Mesothelial cell of epicardium (in vitro differentiated cells): ENCODE data around the gene TMX3. TPM values are rescaled to one million over a fixed set of nuclear protein-coding genes. Genes with fewer than 3 reads are reported as not detected.

ENCODE experiments used
- DNase-seq, 2 experiments: peaks; one replicate each; pipeline ENCODE4 v3.0.0; 2021; ENCODE audit warnings: low spot score in 2 of 2; ENCODE audit not compliant: unreplicated experiment in 2 of 2
- H3K27ac Mint-ChIP-seq: 2 replicates; pipeline ENCODE4 v1.8.0; 2021; ENCODE audit warnings: mixed read lengths
- H3K27me3 Mint-ChIP-seq: 2 replicates; pipeline ENCODE4 v1.8.0; 2021; ENCODE audit warnings: low read depth, mixed read lengths
- H3K36me3 Mint-ChIP-seq: 2 replicates; pipeline ENCODE4 v1.8.0; 2021; ENCODE audit warnings: mixed read lengths
- H3K4me1 Mint-ChIP-seq: 2 replicates; pipeline ENCODE4 v1.8.0; 2021; ENCODE audit warnings: mixed read lengths
- H3K4me3 Mint-ChIP-seq: 2 replicates; pipeline ENCODE4 v1.8.0; 2021; ENCODE audit warnings: mild to moderate bottlenecking, moderate library complexity, mixed read lengths
- H3K9me3 Mint-ChIP-seq: 2 replicates; pipeline ENCODE4 v1.8.0; 2021; ENCODE audit warnings: mixed read lengths
- CTCF ChIP-seq: fragments of 200-600 bp; sonication (generic); IDR thresholded peaks from one replicate; pipeline ENCODE4 v1.5.0; 2021; ENCODE audit warnings: antibody characterized with exemption; ENCODE audit not compliant: unreplicated experiment
- total RNA-seq: library from RNA; stranded (reverse); gene quantifications from 3 replicates; pipeline ENCODE4 v1.2.1, GENCODE V29; 2021

The TMX3 gene
- total RNA-seq, 1 donor from 2014 or later, result 51.1 TPM

- no peak overlapping the region for H3K4me3 Mint-ChIP-seq
- no peaks in the 10 kb centered on the region for H3K4me1 Mint-ChIP-seq
- no peaks in the 10 kb centered on the region for H3K9me3 Mint-ChIP-seq
- no peaks in the 10 kb centered on the region for H3K27me3 Mint-ChIP-seq
- H3K27ac Mint-ChIP-seq, result no peak overlapping the region
- DNase-seq, result no peak
- TF ChIP-seq CTCF, result no peak
- H3K36me3 Mint-ChIP-seq, result peaks cover 3% of the 10 kb centered on the region
These were observed 8.6 kb upstream of the TMX3 start for GRCh38 chr18:68723539-68723938.

GRCh38 chr18:68722821-68723220 lies 7.9 kb upstream of the TMX3 start:
- peaks cover 3% of the 10 kb centered on the region for H3K36me3 Mint-ChIP-seq
- DNase-seq, result no peak
- H3K4me3 Mint-ChIP-seq, result no peak overlapping the region
- no peaks in the 10 kb centered on the region for H3K4me1 Mint-ChIP-seq
- no peaks in the 10 kb centered on the region for H3K27me3 Mint-ChIP-seq
- H3K27ac Mint-ChIP-seq, result no peak overlapping the region
- TF ChIP-seq CTCF, result no peak
- H3K9me3 Mint-ChIP-seq, result no peaks in the 10 kb centered on the region

- no peaks in the 10 kb centered on the region for H3K9me3 Mint-ChIP-seq
- H3K27ac Mint-ChIP-seq, result no peak overlapping the region
- no peak for TF ChIP-seq CTCF
- no peaks in the 10 kb centered on the region for H3K4me1 Mint-ChIP-seq
- H3K4me3 Mint-ChIP-seq, result no peak overlapping the region
- DNase-seq, result no peak
- H3K36me3 Mint-ChIP-seq, result peaks cover 3% of the 10 kb centered on the region
- H3K27me3 Mint-ChIP-seq, result no peaks in the 10 kb centered on the region
These were observed 7.0 kb upstream of the TMX3 start for GRCh38 chr18:68721681-68722583.

GRCh38 chr18:68714366-68714711 lies 569 bp downstream of the TMX3 start:
- DNase-seq, result no peak
- Mint-ChIP-seq H3K36me3 (peaks cover 5% of the 10 kb centered on the region), H3K9me3 (no peaks in the 10 kb centered on the region), H3K4me3 (peak overlapping the region; percentile 92), H3K27me3 (no peaks in the 10 kb centered on the region), H3K27ac (peak overlapping the region; percentile 88), H3K4me1 (peaks cover 22% of the 10 kb centered on the region)
- no peak for TF ChIP-seq CTCF

- Mint-ChIP-seq H3K27me3 (no peaks in the 10 kb centered on the region), H3K36me3 (peaks cover 5% of the 10 kb centered on the region), H3K4me3 (peak overlapping the region; percentile 92), H3K27ac (peak overlapping the region; percentile 88), H3K9me3 (no peaks in the 10 kb centered on the region), H3K4me1 (peaks cover 22% of the 10 kb centered on the region)
- no peak for TF ChIP-seq CTCF
- no peak for DNase-seq
These were observed 1.1 kb downstream of the TMX3 start for GRCh38 chr18:68713796-68714195.
